PC-3 (cell line): ENCODE measurements around the gene RNF168. TPM values are rescaled to one million over a fixed set of nuclear protein-coding genes. Genes with fewer than 3 reads are reported as not detected.

Experiments
- ATAC-seq: fragments of 200-7000 bp; cut with Tn5 transposase; 2 replicates; pipeline ENCODE4 v1.9.1; 2020; ENCODE audit warnings: mild to moderate bottlenecking, moderate library complexity
- BruUV-seq: library from RNA; stranded (reverse); fragments of 400-500 nt; replicated peaks from 2 replicates; lab custom pipeline; 2021; lab: Mats Ljungman, UMichigan
- CTCF ChIA-PET: fragments of 300-600 bp; sonication (Branson Sonifier 250); formaldehyde crosslinking; loops from one replicate; lab custom pipeline; 2022; ENCODE audit warnings: antibody characterized with exemption; lab: Charles Lee
- POLR2A ChIA-PET: fragments of 300-600 bp; sonication (Branson Sonifier 250); formaldehyde crosslinking; loops from one replicate; lab custom pipeline; 2022; ENCODE audit warnings: antibody characterized with exemption; ENCODE audit not compliant: unreplicated experiment; lab: Charles Lee
- DNase-seq: peaks from one replicate; pipeline ENCODE4 v3.0.0-alpha.2; 2015
- H2AFZ ChIP-seq: fragments of 300-600 bp; sonication (generic); 2 replicates; pipeline ENCODE4 v1.6.0; 2016; ENCODE audit warnings: antibody characterized with exemption, low read length
- H3F3A ChIP-seq: fragments of 300-600 bp; sonication (generic); one replicate; pipeline ENCODE4 v1.6.0; 2017; ENCODE audit warnings: antibody characterized with exemption, low read length, control low read depth, mild to moderate bottlenecking; ENCODE audit not compliant: unreplicated experiment
- H3K27ac ChIP-seq: fragments of 300-600 bp; sonication (generic); 2 replicates; pipeline ENCODE4 v1.5.1; 2016; ENCODE audit warnings: mild to moderate bottlenecking, low read length
- H3K27me3 ChIP-seq: fragments of 300-600 bp; sonication (generic); 2 replicates; pipeline ENCODE4 v1.6.1; 2016; ENCODE audit warnings: low read length, mixed read lengths
- H3K36me3 ChIP-seq: fragments of 300-600 bp; sonication (generic); 2 replicates; pipeline ENCODE4 v1.6.1; 2016; ENCODE audit warnings: low read depth, mixed run types, low read length, mixed read lengths
- H3K4me1 ChIP-seq: fragments of 300-600 bp; sonication (generic); 2 replicates; pipeline ENCODE4 v1.5.1; 2016; ENCODE audit warnings: low read length; ENCODE audit not compliant: insufficient read depth
- H3K4me2 ChIP-seq: fragments of 300-600 bp; sonication (generic); 2 replicates; pipeline ENCODE4 v1.6.0; 2016; ENCODE audit warnings: low read length
- H3K4me3 ChIP-seq: fragments of 300-600 bp; sonication (generic); 2 replicates; pipeline ENCODE4 v1.5.1; 2016; ENCODE audit warnings: mild to moderate bottlenecking, low read length, mixed read lengths
- H3K79me2 ChIP-seq: fragments of 300-600 bp; sonication (generic); 2 replicates; pipeline ENCODE4 v1.6.1; 2017; ENCODE audit warnings: low read length, mixed read lengths
- H3K9ac ChIP-seq: fragments of 300-600 bp; sonication (generic); 2 replicates; pipeline ENCODE4 v1.6.0; 2016; ENCODE audit warnings: mild to moderate bottlenecking, low read length
- H3K9me2 ChIP-seq: fragments of 300-600 bp; sonication (generic); replicated peaks from 2 replicates; pipeline ENCODE4 v1.6.1; 2016; ENCODE audit warnings: mixed run types, low read length, mixed read lengths
- H3K9me3 ChIP-seq: fragments of 300-600 bp; sonication (generic); 2 replicates; pipeline ENCODE4 v1.6.1; 2016; ENCODE audit warnings: low read length, mixed read lengths
- H4K20me1 ChIP-seq: fragments of 300-600 bp; sonication (generic); 2 replicates; pipeline ENCODE4 v1.6.1; 2016; ENCODE audit warnings: low read length, mixed read lengths
- CTCF ChIP-seq: fragments of 300-600 bp; sonication (generic); conservative IDR thresholded peaks from 2 replicates; pipeline ENCODE4 v1.5.1; 2017; ENCODE audit warnings: antibody characterized with exemption, low read depth, mild to moderate bottlenecking, low read length
- EZH2 ChIP-seq: fragments of 300-600 bp; sonication (generic); IDR thresholded peaks from one replicate; pipeline ENCODE4 v1.6.1; 2017; ENCODE audit warnings: antibody characterized with exemption, mild to moderate bottlenecking, low read length; ENCODE audit not compliant: unreplicated experiment
- EZH2phosphoT487 ChIP-seq: fragments of 300-600 bp; sonication (generic); IDR thresholded peaks from 2 replicates; pipeline ENCODE4 v1.6.1; 2018; ENCODE audit warnings: mild to moderate bottlenecking, antibody characterized with exemption, low read length, borderline replicate concordance
- intact Hi-C: fragments of 100-400 bp; cut with micrococcal nuclease; formaldehyde crosslinking; loops from 2 replicates; pipeline ENCODE4 v1.9.0; 2023
- total RNA-seq: library from RNA; depleted of rRNA; stranded (reverse); fragments of >200 nt; gene quantifications from 2 replicates; pipeline ENCODE4 v1.2.3, GENCODE V29; 2014

RNF168 gene
- total RNA-seq, 1 experiment from 2014 or later = 13.8 TPM

GRCh38 chr3:196519718-196520082 lies 16.1 kb upstream of the RNF168 start:
- Histone ChIP-seq H3K9me3 (peaks cover 19% of the 10 kb centered on the region), H3K36me3 (no peaks in the 10 kb centered on the region; the same call in 1 of the 2 replicates), H2AFZ (no peak overlapping the region), H3K9ac (no peak overlapping the region), H3K9me2 (no peaks in the 10 kb centered on the region), H4K20me1 (no peaks in the 10 kb centered on the region), H3K27me3 (no peaks in the 10 kb centered on the region), H3F3A (no peaks in the 10 kb centered on the region), H3K27ac (no peak overlapping the region), H3K4me3 (no peak overlapping the region), H3K79me2 (no peaks in the 10 kb centered on the region), H3K4me1 (no peaks in the 10 kb centered on the region), H3K4me2 (no peak overlapping the region)
- TF ChIP-seq CTCF (no peak), EZH2 (no peak), EZH2phosphoT487 (no peak)
- DNase-seq (no peak), ATAC-seq (no peak)
- BruUV-seq = no TSS peak
- ChIA-PET CTCF (interaction anchor here (0.6 kb wide), 1 partner anchor 238 kb away, joined by 3 read pairs; no protein-coding TSS in a partner anchor), POLR2A (no interaction called here)
- intact Hi-C loops = loop anchor here (2.0 kb wide), 1 partner anchor 267 kb away; no protein-coding TSS in a partner anchor

GRCh38 chr3:196518966-196519717 lies 15.6 kb upstream of the RNF168 start:
- Histone ChIP-seq H3K9me3 (peaks cover 19% of the 10 kb centered on the region), H3K9ac (no peak overlapping the region), H3F3A (no peaks in the 10 kb centered on the region), H3K79me2 (no peaks in the 10 kb centered on the region), H3K4me3 (no peak overlapping the region), H3K36me3 (no peaks in the 10 kb centered on the region; the same call in 1 of the 2 replicates), H3K27me3 (no peaks in the 10 kb centered on the region), H3K4me2 (no peak overlapping the region), H3K4me1 (no peaks in the 10 kb centered on the region), H4K20me1 (no peaks in the 10 kb centered on the region), H3K9me2 (no peaks in the 10 kb centered on the region), H2AFZ (no peak overlapping the region), H3K27ac (no peak overlapping the region)
- peak; percentile 71 for ATAC-seq
- DNase-seq = peak; percentile 86
- TF ChIP-seq EZH2 (no peak), CTCF (peak; percentile 74)
- intact Hi-C loops = loop anchor here (2.0 kb wide), 1 partner anchor 266 kb away; no protein-coding TSS in a partner anchor
- ChIA-PET POLR2A (no interaction called here), CTCF (interaction anchor here (0.6 kb wide), 2 partner anchors 237 to 265 kb away, joined by 3 read pairs; no protein-coding TSS in a partner anchor)
- BruUV-seq = no TSS peak

- H3K27me3 ChIP-seq = no peaks in the 10 kb centered on the region
- no peak overlapping the region for H3K4me3 ChIP-seq
- peaks cover 19% of the 10 kb centered on the region for H3K9me3 ChIP-seq
- H3K79me2 ChIP-seq = no peaks in the 10 kb centered on the region
- H3K9ac ChIP-seq = no peak overlapping the region
- TF ChIP-seq EZH2 (no peak), EZH2phosphoT487 (no peak), CTCF (no peak)
- POLR2A ChIA-PET = no interaction called here
- ATAC-seq (no peak), DNase-seq (peak; percentile 7)
- no TSS peak for BruUV-seq
- H3K36me3 ChIP-seq = no peaks in the 10 kb centered on the region; the same call in 1 of the 2 replicates
- no peaks in the 10 kb centered on the region for H3F3A ChIP-seq
- H3K4me1 ChIP-seq = no peaks in the 10 kb centered on the region
- no peak overlapping the region for H3K4me2 ChIP-seq
- no peak overlapping the region for H2AFZ ChIP-seq
- CTCF ChIA-PET = no interaction called here
- intact Hi-C loops = loop anchor here (2.0 kb wide), 1 partner anchor 265 kb away; no protein-coding TSS in a partner anchor
- no peaks in the 10 kb centered on the region for H4K20me1 ChIP-seq
- H3K9me2 ChIP-seq = no peaks in the 10 kb centered on the region
- H3K27ac ChIP-seq = no peak overlapping the region
Measured at GRCh38 chr3:196517919-196518318, 14.4 kb upstream of the RNF168 start.
